Activated CD4-positive, alpha-beta memory T cell treated with anti-CD3 and anti-CD28 coated beads for 36 hours (primary cell): ENCODE results near the gene SH2D5. TPM values are rescaled to one million over a fixed set of nuclear protein-coding genes. Genes with fewer than 3 reads are reported as not detected.

Source experiments
- CTCF ChIA-PET: fragments of 350-600 bp; sonication (Branson Sonifier 250); formaldehyde crosslinking; loops from one replicate; lab custom pipeline; 2021; ENCODE audit warnings: antibody characterized with exemption, inconsistent platforms; lab: Charles Lee
- POLR2A ChIA-PET: fragments of 350-600 bp; sonication (Branson Sonifier 250); formaldehyde crosslinking; loops from one replicate; lab custom pipeline; 2021; ENCODE audit warnings: antibody characterized with exemption; lab: Charles Lee
- DNase-seq: peaks from one replicate; pipeline ENCODE4 v3.0.0-alpha.2; 2020
- H3K27ac Mint-ChIP-seq: one replicate; pipeline ENCODE4 v1.8.0; 2021; ENCODE audit warnings: mixed read lengths
- H3K27me3 Mint-ChIP-seq: one replicate; pipeline ENCODE4 v1.8.0; 2021; ENCODE audit warnings: mixed read lengths
- H3K36me3 Mint-ChIP-seq: one replicate; pipeline ENCODE4 v1.8.0; 2021; ENCODE audit warnings: mixed read lengths
- H3K4me1 Mint-ChIP-seq: one replicate; pipeline ENCODE4 v1.8.0; 2021; ENCODE audit warnings: low read depth, mixed read lengths
- H3K4me3 Mint-ChIP-seq: one replicate; pipeline ENCODE4 v1.8.0; 2021; ENCODE audit warnings: mild to moderate bottlenecking, mixed read lengths
- H3K9me3 Mint-ChIP-seq: one replicate; pipeline ENCODE4 v1.8.0; 2021; ENCODE audit warnings: mixed read lengths
- intact Hi-C: fragments of 100-400 bp; cut with micrococcal nuclease; formaldehyde crosslinking; loops from one replicate; pipeline ENCODE4 v1.15.1; 2023
- total RNA-seq, 2 experiments: library from RNA; stranded (reverse); gene quantifications; one replicate each; pipeline ENCODE4 v1.2.3, GENCODE V29; 2021

The SH2D5 gene
- total RNA-seq, 2 experiments from 2014 or later: 0.07 to 0.12 TPM

GRCh38 chr1:20698195-20698910, 34.1 kb downstream of the SH2D5 start:
- H3K4me3 Mint-ChIP-seq: no peak overlapping the region
- no peak for DNase-seq
- intact Hi-C loops: no loop called here
- peaks cover 6% of the 10 kb centered on the region for H3K27me3 Mint-ChIP-seq
- no peaks in the 10 kb centered on the region for H3K36me3 Mint-ChIP-seq
- POLR2A ChIA-PET: no interaction called here
- CTCF ChIA-PET: interaction anchor here (0.6 to 5.2 kb wide), 5 partner anchors 31 to 1184 kb away, joined by 3 to 129 read pairs (median 3); partner anchors contain the start of gene SH2D5
- H3K4me1 Mint-ChIP-seq: peaks cover 6% of the 10 kb centered on the region
- H3K27ac Mint-ChIP-seq: no peak overlapping the region
- H3K9me3 Mint-ChIP-seq: no peaks in the 10 kb centered on the region

- Mint-ChIP-seq H3K36me3 (no peaks in the 10 kb centered on the region), H3K9me3 (no peaks in the 10 kb centered on the region), H3K4me1 (peaks cover 6% of the 10 kb centered on the region), H3K4me3 (no peak overlapping the region), H3K27ac (no peak overlapping the region), H3K27me3 (peaks cover 6% of the 10 kb centered on the region)
- no peak for DNase-seq
- CTCF ChIA-PET: interaction anchor here (0.9 to 5.2 kb wide), 22 partner anchors 10 to 520 kb away, joined by 3 to 129 read pairs (median 6); partner anchors contain the start of genes DDOST, KIF17 and SH2D5
- intact Hi-C loops: loop anchor here (2.0 kb wide), 1 partner anchor 35 kb away; the partner anchor contains the start of gene SH2D5
- POLR2A ChIA-PET: no interaction called here
These were observed 34.9 kb downstream of the SH2D5 start for GRCh38 chr1:20697563-20697962.

GRCh38 chr1:20696397-20697333, 35.8 kb downstream of the SH2D5 start:
- peaks cover 6% of the 10 kb centered on the region for H3K4me1 Mint-ChIP-seq
- CTCF ChIA-PET: interaction anchor here (0.7 to 5.2 kb wide), 55 partner anchors 9 to 556 kb away, joined by 3 to 129 read pairs (median 4); partner anchors contain the start of genes DDOST, KIF17 and SH2D5
- H3K27me3 Mint-ChIP-seq: peaks cover 6% of the 10 kb centered on the region
- H3K4me3 Mint-ChIP-seq: peak overlapping the region; percentile 77
- POLR2A ChIA-PET: no interaction called here
- H3K27ac Mint-ChIP-seq: no peak overlapping the region
- H3K9me3 Mint-ChIP-seq: no peaks in the 10 kb centered on the region
- peak; percentile 85 for DNase-seq
- intact Hi-C loops: loop anchor here (1.0 to 2.0 kb wide), 2 partner anchors 36 to 499 kb away; partner anchors contain the start of gene SH2D5
- H3K36me3 Mint-ChIP-seq: no peaks in the 10 kb centered on the region

- intact Hi-C loops: no loop called here
- peaks cover 6% of the 10 kb centered on the region for H3K27me3 Mint-ChIP-seq
- ChIA-PET CTCF (interaction anchor here (1.1 to 5.2 kb wide), 2 partner anchors 62 to 499 kb away, joined by 3 to 129 read pairs; no protein-coding TSS in a partner anchor), POLR2A (no interaction called here)
- no peaks in the 10 kb centered on the region for H3K36me3 Mint-ChIP-seq
- H3K4me3 Mint-ChIP-seq: no peak overlapping the region
- no peak for DNase-seq
- H3K4me1 Mint-ChIP-seq: peaks cover 6% of the 10 kb centered on the region
- H3K9me3 Mint-ChIP-seq: no peaks in the 10 kb centered on the region
- no peak overlapping the region for H3K27ac Mint-ChIP-seq
These were observed 37.0 kb downstream of the SH2D5 start for GRCh38 chr1:20695515-20695914.

- Mint-ChIP-seq H3K9me3 (no peaks in the 10 kb centered on the region), H3K36me3 (no peaks in the 10 kb centered on the region), H3K4me3 (no peak overlapping the region), H3K27ac (no peak overlapping the region), H3K27me3 (peaks cover 6% of the 10 kb centered on the region), H3K4me1 (peaks cover 6% of the 10 kb centered on the region)
- intact Hi-C loops: no loop called here
- DNase-seq: no peak
- ChIA-PET CTCF (interaction anchor here (0.6 to 1.4 kb wide), 2 partner anchors 501 to 615 kb away, joined by 3 to 7 read pairs; no protein-coding TSS in a partner anchor), POLR2A (no interaction called here)
These were observed 38.9 kb downstream of the SH2D5 start for GRCh38 chr1:20693623-20694022.

GRCh38 chr1:20691872-20692271, 40.6 kb downstream of the SH2D5 start:
- Mint-ChIP-seq H3K27me3 (peaks cover 6% of the 10 kb centered on the region), H3K36me3 (no peaks in the 10 kb centered on the region), H3K4me3 (no peak overlapping the region), H3K27ac (no peak overlapping the region), H3K9me3 (no peaks in the 10 kb centered on the region), H3K4me1 (peaks cover 4% of the 10 kb centered on the region)
- intact Hi-C loops: no loop called here
- DNase-seq: no peak
- ChIA-PET CTCF (interaction anchor here (0.6 kb wide), 1 partner anchor 503 kb away, joined by 3 read pairs; no protein-coding TSS in a partner anchor), POLR2A (interaction anchor here (0.6 kb wide), 2 partner anchors 42 to 60 kb away, joined by 3 to 6 read pairs; no protein-coding TSS in a partner anchor)

- intact Hi-C loops: no loop called here
- H3K9me3 Mint-ChIP-seq: no peaks in the 10 kb centered on the region
These were observed 42.9 kb downstream of the SH2D5 start for GRCh38 chr1:20689645-20690056.

GRCh38 chr1:20686883-20687725, 45.4 kb downstream of the SH2D5 start:
- Mint-ChIP-seq H3K9me3 (no peaks in the 10 kb centered on the region), H3K27me3 (peaks cover 2% of the 10 kb centered on the region), H3K4me3 (no peak overlapping the region), H3K36me3 (no peaks in the 10 kb centered on the region), H3K27ac (no peak overlapping the region), H3K4me1 (no peaks in the 10 kb centered on the region)
- DNase-seq: no peak
- POLR2A ChIA-PET: no interaction called here
- CTCF ChIA-PET: interaction anchor here (0.6 to 2.4 kb wide), 3 partner anchors 10 to 812 kb away, joined by 3 to 14 read pairs (median 4); no protein-coding TSS in a partner anchor
- intact Hi-C loops: no loop called here

More at GRCh38 chr1:20689645-20690056, 42.9 kb downstream of the SH2D5 start:
- DNase-seq: no peak
- Mint-ChIP-seq H3K36me3 (no peaks in the 10 kb centered on the region), H3K4me3 (no peak overlapping the region), H3K27me3 (peaks cover under 1% of the 10 kb centered on the region), H3K27ac (no peak overlapping the region), H3K4me1 (no peaks in the 10 kb centered on the region)
- POLR2A ChIA-PET: no interaction called here
- CTCF ChIA-PET: no interaction called here

- no peak overlapping the region for H3K27ac Mint-ChIP-seq
- no peak overlapping the region for H3K4me3 Mint-ChIP-seq
- intact Hi-C loops: no loop called here
- ChIA-PET CTCF (interaction anchor here (1.9 kb wide), 1 partner anchor 11 kb away, joined by 8 read pairs; no protein-coding TSS in a partner anchor), POLR2A (no interaction called here)
- H3K9me3 Mint-ChIP-seq: no peaks in the 10 kb centered on the region
- no peaks in the 10 kb centered on the region for H3K36me3 Mint-ChIP-seq
- H3K4me1 Mint-ChIP-seq: no peaks in the 10 kb centered on the region
- no peak for DNase-seq
- H3K27me3 Mint-ChIP-seq: peaks cover 4% of the 10 kb centered on the region
These were observed 46.8 kb downstream of the SH2D5 start for GRCh38 chr1:20685741-20686140.

- Mint-ChIP-seq H3K27ac (no peak overlapping the region), H3K9me3 (no peaks in the 10 kb centered on the region), H3K36me3 (no peaks in the 10 kb centered on the region), H3K27me3 (peaks cover 4% of the 10 kb centered on the region), H3K4me1 (no peaks in the 10 kb centered on the region), H3K4me3 (no peak overlapping the region)
- CTCF ChIA-PET: interaction anchor here (1.9 kb wide), 1 partner anchor 12 kb away, joined by 8 read pairs; no protein-coding TSS in a partner anchor
- DNase-seq: no peak
- intact Hi-C loops: no loop called here
- POLR2A ChIA-PET: no interaction called here
These were observed 47.3 kb downstream of the SH2D5 start for GRCh38 chr1:20685099-20685662.

- POLR2A ChIA-PET: no interaction called here
- H3K27me3 Mint-ChIP-seq: peaks cover 4% of the 10 kb centered on the region
- CTCF ChIA-PET: interaction anchor here (1.9 kb wide), 1 partner anchor 12 kb away, joined by 8 read pairs; no protein-coding TSS in a partner anchor
- H3K9me3 Mint-ChIP-seq: no peaks in the 10 kb centered on the region
- no peak for DNase-seq
- H3K36me3 Mint-ChIP-seq: no peaks in the 10 kb centered on the region
- no peaks in the 10 kb centered on the region for H3K4me1 Mint-ChIP-seq
- no peak overlapping the region for H3K27ac Mint-ChIP-seq
- intact Hi-C loops: no loop called here
- no peak overlapping the region for H3K4me3 Mint-ChIP-seq
These were observed 47.9 kb downstream of the SH2D5 start for GRCh38 chr1:20684651-20685050.
